Calu3 (cell line): ENCODE measurements around the gene PLPP7. TPM values are rescaled to one million over a fixed set of nuclear protein-coding genes. Genes with fewer than 3 reads are reported as not detected.

ENCODE experiments used
- BruUV-seq: library from RNA; stranded (reverse); fragments of 400-500 nt; replicated peaks from 2 replicates; lab custom pipeline; 2021; lab: Mats Ljungman, UMichigan
- CTCF ChIA-PET: fragments of 300-600 bp; sonication (Branson Sonifier 250); formaldehyde crosslinking; loops from one replicate; lab custom pipeline; 2022; ENCODE audit warnings: antibody characterized with exemption; lab: Charles Lee
- DNase-seq: peaks from one replicate; pipeline ENCODE4 v3.0.0; 2022
- H3K27ac Mint-ChIP-seq: one replicate; pipeline ENCODE4 v1.8.0; 2022; ENCODE audit warnings: mixed read lengths; ENCODE audit not compliant: unreplicated experiment
- H3K27me3 Mint-ChIP-seq: one replicate; pipeline ENCODE4 v1.8.0; 2022; ENCODE audit warnings: mixed read lengths; ENCODE audit not compliant: unreplicated experiment
- H3K36me3 Mint-ChIP-seq: one replicate; pipeline ENCODE4 v1.8.0; 2022; ENCODE audit warnings: mild to moderate bottlenecking, moderate library complexity, mixed read lengths; ENCODE audit not compliant: insufficient read depth, unreplicated experiment
- H3K4me1 Mint-ChIP-seq: one replicate; pipeline ENCODE4 v1.8.0; 2022; ENCODE audit warnings: mild to moderate bottlenecking, low read depth, mixed read lengths; ENCODE audit not compliant: unreplicated experiment
- H3K4me3 Mint-ChIP-seq: one replicate; pipeline ENCODE4 v1.8.0; 2022; ENCODE audit warnings: mild to moderate bottlenecking, low read depth, moderate library complexity, mixed read lengths; ENCODE audit not compliant: unreplicated experiment
- H3K9me3 Mint-ChIP-seq: one replicate; pipeline ENCODE4 v1.8.0; 2022; ENCODE audit warnings: low read depth, mixed read lengths; ENCODE audit not compliant: unreplicated experiment
- CTCF ChIP-seq: fragments of 200-600 bp; IDR thresholded peaks from one replicate; pipeline ENCODE4 v1.8.0; 2022; ENCODE audit warnings: antibody characterized with exemption; ENCODE audit not compliant: unreplicated experiment
- intact Hi-C: fragments of 100-400 bp; cut with micrococcal nuclease; formaldehyde crosslinking; loops from one replicate; pipeline ENCODE4 v1.10.0; 2022; ENCODE audit not compliant: unreplicated experiment
- total RNA-seq: library from RNA; stranded (reverse); gene quantifications from 2 replicates; pipeline ENCODE4 v1.2.3, GENCODE V29; 2022

The PLPP7 gene
- total RNA-seq, 1 experiment from 2014 or later: not detected

GRCh38 chr9:131277287-131277909 is 12.1 kb upstream of the PLPP7 start:
- BruUV-seq: no TSS peak

GRCh38 chr9:131277910-131278701 is 11.4 kb upstream of the PLPP7 start:
- Mint-ChIP-seq H3K9me3 (no peaks in the 10 kb centered on the region), H3K4me3 (peak overlapping the region; percentile 58), H3K27me3 (peaks cover 62% of the 10 kb centered on the region), H3K27ac (no peak overlapping the region), H3K4me1 (no peaks in the 10 kb centered on the region), H3K36me3 (peaks cover 5% of the 10 kb centered on the region)
- TF ChIP-seq CTCF: no peak
- BruUV-seq: no TSS peak
- CTCF ChIA-PET: interaction anchor here (0.6 kb wide), 1 partner anchor 57 kb away, joined by 9 read pairs; no protein-coding TSS in a partner anchor
- intact Hi-C loops: no loop called here
- DNase-seq: peak; percentile 45

More at GRCh38 chr9:131277287-131277909, 12.1 kb upstream of the PLPP7 start:
- H3K36me3 Mint-ChIP-seq: peaks cover 5% of the 10 kb centered on the region
- H3K4me3 Mint-ChIP-seq: peak overlapping the region; percentile 58
- intact Hi-C loops: no loop called here
- no peak for TF ChIP-seq CTCF
- CTCF ChIA-PET: no interaction called here
- no peaks in the 10 kb centered on the region for H3K4me1 Mint-ChIP-seq
- no peak overlapping the region for H3K27ac Mint-ChIP-seq
- H3K9me3 Mint-ChIP-seq: no peaks in the 10 kb centered on the region
- DNase-seq: no peak
- H3K27me3 Mint-ChIP-seq: peaks cover 54% of the 10 kb centered on the region

GRCh38 chr9:131278702-131279111 is 10.8 kb upstream of the PLPP7 start:
- Mint-ChIP-seq H3K27me3 (peaks cover 62% of the 10 kb centered on the region), H3K27ac (no peak overlapping the region), H3K4me3 (no peak overlapping the region), H3K4me1 (no peaks in the 10 kb centered on the region), H3K9me3 (no peaks in the 10 kb centered on the region), H3K36me3 (peaks cover 5% of the 10 kb centered on the region)
- no peak for TF ChIP-seq CTCF
- BruUV-seq: no TSS peak
- intact Hi-C loops: no loop called here
- CTCF ChIA-PET: interaction anchor here (0.6 kb wide), 1 partner anchor 57 kb away, joined by 9 read pairs; no protein-coding TSS in a partner anchor
- no peak for DNase-seq

GRCh38 chr9:131279196-131279862 is 10.2 kb upstream of the PLPP7 start:
- CTCF ChIA-PET: no interaction called here
- Mint-ChIP-seq H3K9me3 (no peaks in the 10 kb centered on the region), H3K36me3 (peaks cover 5% of the 10 kb centered on the region), H3K27ac (no peak overlapping the region), H3K4me3 (no peak overlapping the region), H3K4me1 (no peaks in the 10 kb centered on the region), H3K27me3 (peaks cover 62% of the 10 kb centered on the region)
- TF ChIP-seq CTCF: no peak
- intact Hi-C loops: no loop called here
- DNase-seq: no peak
- BruUV-seq: no TSS peak
